Right renal pelvis (tissue), 4 donors: Measurements from ENCODE around the gene NUDT9. TPM values are rescaled to one million over a fixed set of nuclear protein-coding genes. Genes with fewer than 3 reads are reported as not detected.
"Not testable (repeated sequence)": the region's sequence is repeated elsewhere in the genome, so short reads cannot be mapped to it uniquely, and the experiment has no call there.

Experiments used
- DNase-seq, 4 donors: peaks; one replicate each; pipeline ENCODE4 v3.0.0-alpha.2; 2013; ENCODE audit warnings: low read depth in 4 of 4, low spot score in 3 of 4, missing footprints in 1 of 4
- polyA plus RNA-seq, 4 donors: library from polyadenylated mRNA; unstranded; fragments of 120-200 nt; gene quantifications; one replicate each; pipeline ENCODE4 v1.2.1, GENCODE V29; 2013; ENCODE audit not compliant: insufficient read length in 4 of 4

The NUDT9 gene
- polyA plus RNA-seq, 4 donors = 69.1 to 76.6 (median 72.4) TPM

- DNase-seq = not testable (repeated sequence)
Observed at GRCh38 chr4:87406902-87407301, 15.5 kb upstream of the NUDT9 start.

- no peak for DNase-seq
Observed at GRCh38 chr4:87409420-87409939, 12.9 kb upstream of the NUDT9 start.

- DNase-seq = no peak
Observed at GRCh38 chr4:87410157-87410556, 12.2 kb upstream of the NUDT9 start.

- no peak for DNase-seq
Observed at GRCh38 chr4:87410679-87411078, 11.7 kb upstream of the NUDT9 start.

- no peak for DNase-seq
Observed at GRCh38 chr4:87414816-87415215, 7.6 kb upstream of the NUDT9 start.

GRCh38 chr4:87416965-87417364 lies 5.4 kb upstream of the NUDT9 start:
- DNase-seq = no peak

GRCh38 chr4:87418410-87418809 lies 4.0 kb upstream of the NUDT9 start:
- not testable (repeated sequence) for DNase-seq

GRCh38 chr4:87419578-87420249 lies 2.7 kb upstream of the NUDT9 start:
- peak in 1 of 4 donors; percentile 51 for DNase-seq

GRCh38 chr4:87420276-87420830 lies 2.0 kb upstream of the NUDT9 start:
- DNase-seq = peak in 1 of 4 donors; percentile 19

GRCh38 chr4:87423317-87424098 lies 1.1 kb downstream of the NUDT9 start:
- DNase-seq = peak in 1 of 4 donors; percentile 8

GRCh38 chr4:87424099-87424543 lies 1.7 kb downstream of the NUDT9 start:
- DNase-seq = peak in 1 of 4 donors; percentile 17

- no peak for DNase-seq
Observed at GRCh38 chr4:87425711-87426110, 3.3 kb downstream of the NUDT9 start.

GRCh38 chr4:87426865-87427517 lies 4.6 kb downstream of the NUDT9 start:
- no peak for DNase-seq

GRCh38 chr4:87427518-87427868 lies 5.1 kb downstream of the NUDT9 start:
- peak in 1 of 4 donors; percentile 31 for DNase-seq

- DNase-seq = no peak
Observed at GRCh38 chr4:87428979-87429378, 6.6 kb downstream of the NUDT9 start.

- no peak for DNase-seq
Observed at GRCh38 chr4:87430038-87430437, 7.7 kb downstream of the NUDT9 start.

GRCh38 chr4:87433342-87433741 lies 11.0 kb downstream of the NUDT9 start:
- no peak for DNase-seq

- no peak for DNase-seq
Observed at GRCh38 chr4:87442889-87443288, 20.5 kb downstream of the NUDT9 start.

GRCh38 chr4:87444741-87445140 lies 22.4 kb downstream of the NUDT9 start:
- DNase-seq = no peak

- no peak for DNase-seq
Observed at GRCh38 chr4:87445964-87446363, 23.6 kb downstream of the NUDT9 start.

GRCh38 chr4:87446375-87446774 lies 24.0 kb downstream of the NUDT9 start:
- not testable (repeated sequence) for DNase-seq
